GM12873 (cell line): ENCODE data around the gene CFAP54.

ENCODE experiments used
- CTCF ChIP-seq: IDR thresholded peaks from 2 replicates; pipeline ENCODE4 v1.5.1; 2012; ENCODE audit warnings: low read depth, mild to moderate bottlenecking, moderate library complexity, low read length, control low read depth; ENCODE audit not compliant: insufficient read depth; ENCODE audit errors: missing control alignments

Gene CFAP54

GRCh38 chr12:96466939-96467751 is 22.2 kb upstream of the CFAP54 start:
- TF ChIP-seq CTCF = no peak

GRCh38 chr12:96471368-96472050 is 17.9 kb upstream of the CFAP54 start:
- TF ChIP-seq CTCF = no peak

- TF ChIP-seq CTCF = no peak
Observed at GRCh38 chr12:96472384-96472783, 17.0 kb upstream of the CFAP54 start.

- TF ChIP-seq CTCF = no peak
Observed at GRCh38 chr12:96473394-96474093, 15.8 kb upstream of the CFAP54 start.

- no peak for TF ChIP-seq CTCF
Observed at GRCh38 chr12:96474206-96474605, 15.2 kb upstream of the CFAP54 start.

- TF ChIP-seq CTCF = no peak
Observed at GRCh38 chr12:96478011-96478410, 11.4 kb upstream of the CFAP54 start.

GRCh38 chr12:96482086-96482485 is 7.3 kb upstream of the CFAP54 start:
- TF ChIP-seq CTCF = no peak
